GM12801 (cell line): Measurements from ENCODE around the gene C11orf68.

Experiments used
- CTCF ChIP-seq: IDR thresholded peaks from one replicate; pipeline ENCODE4 v1.5.1; 2011; ENCODE audit warnings: control low read depth; ENCODE audit not compliant: insufficient read length; ENCODE audit errors: extremely low read depth

C11orf68 gene

GRCh38 chr11:65896034-65896999 is 22.5 kb downstream of the C11orf68 start:
- no peak for TF ChIP-seq CTCF

- no peak for TF ChIP-seq CTCF
Observed at GRCh38 chr11:65895482-65895981, 23.3 kb downstream of the C11orf68 start.

DNA sequence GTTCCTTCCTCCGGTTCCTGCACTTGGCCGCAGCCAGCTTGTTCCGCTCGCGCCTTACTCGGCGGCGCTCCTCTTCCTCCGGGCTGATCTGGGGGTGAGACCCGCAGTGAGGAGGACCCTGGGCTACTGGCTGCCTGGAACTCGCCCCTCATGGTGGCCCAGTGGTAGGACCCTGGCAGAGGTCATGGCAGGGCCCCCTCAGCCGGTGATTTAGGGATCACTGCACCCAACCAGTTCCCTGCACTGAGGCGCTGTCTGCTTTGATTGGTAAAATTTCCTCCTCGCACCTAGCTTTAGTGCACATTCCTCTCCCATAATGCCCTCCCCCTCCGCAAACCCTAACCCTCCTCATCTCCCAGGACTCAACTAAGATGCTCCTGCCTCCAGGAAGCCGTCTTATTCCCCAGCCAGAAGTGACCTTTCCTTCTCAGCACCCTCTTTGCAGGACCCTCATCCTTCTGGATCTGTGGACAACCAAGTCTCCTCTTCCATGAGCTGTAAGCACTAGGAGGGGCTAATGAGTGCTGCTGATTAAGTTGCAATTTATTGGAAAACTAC is 24.7 kb downstream of the C11orf68 start:
- TF ChIP-seq CTCF, result no peak

DNA sequence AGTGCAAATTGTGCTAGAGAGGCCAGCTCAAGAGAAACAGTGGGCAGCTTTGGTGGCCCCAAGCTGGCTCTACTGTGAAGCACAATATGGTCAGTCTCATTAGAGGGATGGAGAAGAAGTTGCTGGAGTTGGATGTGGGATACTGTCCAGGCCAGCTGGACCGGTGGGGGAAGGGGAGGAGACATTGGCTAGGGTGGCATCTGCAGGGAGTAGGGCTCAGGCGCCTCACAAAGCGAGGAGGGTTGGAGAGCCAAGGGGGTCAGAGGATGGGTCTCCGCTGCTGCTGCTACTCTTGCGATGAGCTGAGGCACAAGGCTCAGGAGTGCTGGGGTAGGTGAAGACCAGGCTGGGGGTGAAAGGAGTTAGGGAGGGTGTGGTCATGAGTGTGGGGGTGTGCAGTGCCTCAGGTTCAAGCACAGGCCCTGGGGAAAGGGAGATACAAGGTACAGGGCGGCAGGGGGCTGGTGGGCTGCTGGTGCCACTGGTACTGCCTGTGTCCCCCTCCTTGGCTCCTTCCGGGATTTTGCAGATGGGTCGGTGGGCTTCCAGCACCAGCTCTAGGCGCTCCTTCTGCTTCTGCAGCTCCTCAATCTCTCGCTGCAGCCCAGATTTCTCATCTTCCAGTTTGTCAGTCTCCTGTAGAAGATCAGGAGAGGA is 26.1 kb downstream of the C11orf68 start:
- no peak for TF ChIP-seq CTCF

- no peak for TF ChIP-seq CTCF
Observed at GRCh38 chr11:65891219-65892136, 27.4 kb downstream of the C11orf68 start.

DNA sequence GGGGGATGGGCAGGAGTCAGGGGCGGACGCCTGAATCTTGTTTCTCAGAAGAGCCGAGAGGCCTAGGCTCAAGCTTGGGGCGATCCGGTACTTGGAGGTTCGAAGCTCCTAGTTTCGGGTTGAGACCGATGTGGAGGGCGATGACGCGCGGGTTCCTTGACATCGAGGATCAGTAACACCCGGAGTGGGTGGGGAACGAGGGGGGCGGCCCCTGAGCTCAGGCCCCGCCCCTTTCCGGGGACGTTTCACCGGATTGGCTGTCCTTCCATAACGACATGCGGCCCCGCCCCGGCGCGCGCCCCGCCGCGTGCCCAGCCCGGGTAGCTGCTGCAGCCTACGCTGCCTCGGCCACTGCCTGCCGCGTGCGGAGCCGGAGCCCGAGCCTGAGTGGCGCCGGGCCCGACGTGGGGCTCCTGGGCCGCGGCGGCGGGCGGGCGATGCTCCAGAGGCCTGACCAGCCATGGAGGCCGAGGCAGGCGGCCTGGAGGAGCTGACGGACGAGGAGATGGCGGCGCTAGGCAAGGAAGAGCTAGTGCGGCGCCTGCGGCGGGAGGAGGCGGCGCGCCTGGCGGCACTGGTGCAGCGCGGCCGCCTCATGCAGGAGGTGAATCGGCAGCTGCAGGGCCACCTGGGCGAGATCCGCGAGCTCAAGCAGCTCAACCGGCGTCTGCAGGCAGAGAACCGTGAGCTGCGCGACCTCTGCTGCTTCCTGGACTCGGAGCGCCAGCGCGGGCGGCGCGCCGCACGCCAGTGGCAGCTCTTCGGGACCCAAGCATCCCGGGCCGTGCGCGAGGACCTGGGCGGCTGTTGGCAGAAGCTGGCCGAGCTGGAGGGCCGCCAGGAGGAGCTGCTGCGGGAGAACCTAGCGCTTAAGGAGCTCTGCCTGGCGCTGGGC is 28.3 kb downstream of the C11orf68 start, which contains the start of gene CCDC85B:
Gene CCDC85B (plus strand): TSS at position 350 of the 895 bp plus-strand sequence. CDS start 111 bp downstream, at position 461.
- TF ChIP-seq CTCF, result no peak
